ENCODE results near the gene ELP2.
A peak's percentile ranks its signal among the peaks of the same experiment; 100 is the strongest.
"Not testable (repeated sequence)": the region's sequence is repeated elsewhere in the genome, so short reads cannot be mapped to it uniquely, and the experiment has no call there.

The ELP2 gene

GRCh38 chr18:36158266-36158867 is 28.7 kb downstream of the ELP2 start:
- no peak for DNase-seq

- no peak for DNase-seq
Observed at GRCh38 chr18:36160959-36161371, 31.3 kb downstream of the ELP2 start.

GRCh38 chr18:36162981-36163380 is 33.3 kb downstream of the ELP2 start:
- no peak for DNase-seq

GRCh38 chr18:36167692-36168218 is 38.1 kb downstream of the ELP2 start:
- no peak for DNase-seq

GRCh38 chr18:36168296-36168695 is 38.6 kb downstream of the ELP2 start:
- not testable (repeated sequence) for DNase-seq

GRCh38 chr18:36169938-36170337 is 40.2 kb downstream of the ELP2 start:
- DNase-seq: no peak

- no peak for DNase-seq
Observed at GRCh38 chr18:36175481-36175880, 45.8 kb downstream of the ELP2 start.

- no peak for DNase-seq
Observed at GRCh38 chr18:36176177-36176584, 46.5 kb downstream of the ELP2 start.

- DNase-seq: no peak
Observed at GRCh38 chr18:36176711-36177110, 47.0 kb downstream of the ELP2 start.

- DNase-seq: no peak
Observed at GRCh38 chr18:36177913-36178312, 48.2 kb downstream of the ELP2 start.

- peak in 22 of 51 donors; percentile 1 to 42 (median 14) for DNase-seq
Observed at GRCh38 chr18:36179562-36180355, 50.1 kb downstream of the ELP2 start.

- DNase-seq: no peak
Observed at GRCh38 chr18:36181441-36181840, 51.7 kb downstream of the ELP2 start.

GRCh38 chr18:36181898-36182506 is 52.3 kb downstream of the ELP2 start:
- no peak for DNase-seq

GRCh38 chr18:36183033-36183432 is 53.3 kb downstream of the ELP2 start:
- DNase-seq: no peak

GRCh38 chr18:36183987-36184386 is 54.3 kb downstream of the ELP2 start:
- no peak for DNase-seq

- no peak for DNase-seq
Observed at GRCh38 chr18:36185157-36185556, 55.5 kb downstream of the ELP2 start.

GRCh38 chr18:36185901-36186460 is 56.3 kb downstream of the ELP2 start:
- DNase-seq: no peak

- no peak for DNase-seq
Observed at GRCh38 chr18:36186461-36187192, 56.9 kb downstream of the ELP2 start.

- peak in 33 of 51 donors; percentile 3 to 58 (median 17) for DNase-seq
Observed at GRCh38 chr18:36187193-36187825, 57.6 kb downstream of the ELP2 start, which contains the start of gene MOCOS. TSS of gene MOCOS (plus strand) at chr18:36187497. CDS start at chr18:36187540, 43 bp downstream.

GRCh38 chr18:36187826-36188721 is 58.4 kb downstream of the ELP2 start:
- DNase-seq: no peak
